ENCODE data around the gene MYL4. TPM values are rescaled to one million over a fixed set of nuclear protein-coding genes. Genes with fewer than 3 reads are reported as not detected.

Gene MYL4
- total RNA-seq, 1 experiment from 2014 or later, result 0.66 TPM

GRCh38 chr17:47239967-47240651 lies 31.0 kb downstream of the MYL4 start:
- no peak overlapping the region for H3K4ac ChIP-seq (ENCODE audit: low read depth, low read length)
- H3K4me2 ChIP-seq (ENCODE audit: insufficient read depth, insufficient read length, low read length), result no peak overlapping the region
- no peak overlapping the region for H3K9ac ChIP-seq (ENCODE audit: extremely low read depth, insufficient read length, low read length)
- no peaks in the 10 kb centered on the region for H3K9me3 ChIP-seq (ENCODE audit: control insufficient read depth, low read depth, low read length)
- TF ChIP-seq, protein P1, sequence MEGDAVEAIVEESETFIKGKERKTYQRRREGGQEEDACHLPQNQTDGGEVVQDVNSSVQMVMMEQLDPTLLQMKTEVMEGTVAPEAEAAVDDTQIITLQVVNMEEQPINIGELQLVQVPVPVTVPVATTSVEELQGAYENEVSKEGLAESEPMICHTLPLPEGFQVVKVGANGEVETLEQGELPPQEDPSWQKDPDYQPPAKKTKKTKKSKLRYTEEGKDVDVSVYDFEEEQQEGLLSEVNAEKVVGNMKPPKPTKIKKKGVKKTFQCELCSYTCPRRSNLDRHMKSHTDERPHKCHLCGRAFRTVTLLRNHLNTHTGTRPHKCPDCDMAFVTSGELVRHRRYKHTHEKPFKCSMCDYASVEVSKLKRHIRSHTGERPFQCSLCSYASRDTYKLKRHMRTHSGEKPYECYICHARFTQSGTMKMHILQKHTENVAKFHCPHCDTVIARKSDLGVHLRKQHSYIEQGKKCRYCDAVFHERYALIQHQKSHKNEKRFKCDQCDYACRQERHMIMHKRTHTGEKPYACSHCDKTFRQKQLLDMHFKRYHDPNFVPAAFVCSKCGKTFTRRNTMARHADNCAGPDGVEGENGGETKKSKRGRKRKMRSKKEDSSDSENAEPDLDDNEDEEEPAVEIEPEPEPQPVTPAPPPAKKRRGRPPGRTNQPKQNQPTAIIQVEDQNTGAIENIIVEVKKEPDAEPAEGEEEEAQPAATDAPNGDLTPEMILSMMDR (conservative IDR thresholded peaks at IDR 0.05), result no peak
- no peak overlapping the region for H2BK120ac ChIP-seq (ENCODE audit: low read depth, low read length, poor library complexity, severe bottlenecking)
- no peaks in the 10 kb centered on the region for H3K23me2 ChIP-seq (ENCODE audit: insufficient read length, low read depth, low read length, poor library complexity, severe bottlenecking)
- H2BK20ac ChIP-seq (ENCODE audit: low read depth, low read length, poor library complexity, severe bottlenecking), result no peak overlapping the region
- no peak overlapping the region for H4K8ac ChIP-seq (replicated peaks; ENCODE audit: insufficient read length, low read depth, low read length)
- Mint-ChIP-seq H3K27me3 (ENCODE audit: low read depth) (peaks cover 2% of the 10 kb centered on the region; the same call in 1 of the 2 replicates), H3K9me3 (no peaks in the 10 kb centered on the region; a peak in 1 of 5 replicates), H3K4me1 (no peaks in the 10 kb centered on the region), H3K4me3 (no peak overlapping the region), H3K27ac (no peak overlapping the region), H3K36me3 (ENCODE audit: insufficient read depth in 1 of 3, low read depth in 3 of 3) (no peaks in the 10 kb centered on the region)
- H4K5ac ChIP-seq (ENCODE audit: insufficient read length, low read depth, low read length), result no peak overlapping the region
- H3K4me1 ChIP-seq (ENCODE audit: insufficient read depth, low read length), result no peaks in the 10 kb centered on the region
- no peak overlapping the region for H2AFZ ChIP-seq (ENCODE audit: low read length)
- H3K23ac ChIP-seq (ENCODE audit: insufficient read length, low read depth, low read length), result no peak overlapping the region
- H3K27me3 ChIP-seq (ENCODE audit: insufficient read depth, low read length), result no peaks in the 10 kb centered on the region
- WGBS (ENCODE audit: extremely low coverage, insufficient read length, low lambda C conversion rate), result no CpG with 5 or more reads among the region's 3 CpGs
- no peak overlapping the region for H3K27ac ChIP-seq (ENCODE audit: insufficient read length, low read depth, low read length)
- DNase-seq, result no peak
- H4K91ac ChIP-seq (ENCODE audit: insufficient read length, low read depth, low read length), result no peak overlapping the region
- no peaks in the 10 kb centered on the region for H3K79me1 ChIP-seq (ENCODE audit: insufficient read depth, low read depth, low read length, poor library complexity, severe bottlenecking)
- no peaks in the 10 kb centered on the region for H3K79me2 ChIP-seq (ENCODE audit: insufficient read depth, low read length)
- no peak overlapping the region for H2AK5ac ChIP-seq (ENCODE audit: insufficient read length, low read length)
- no peak overlapping the region for H2BK15ac ChIP-seq (ENCODE audit: low read depth, low read length)
- no peaks in the 10 kb centered on the region for H4K20me1 ChIP-seq (ENCODE audit: control insufficient read depth, insufficient read depth, insufficient read length)
- H2BK12ac ChIP-seq (ENCODE audit: insufficient read length, low read depth, low read length), result no peak overlapping the region
- no peak overlapping the region for H2BK5ac ChIP-seq (ENCODE audit: insufficient read length, low read length)
- no peak overlapping the region for H3K18ac ChIP-seq (ENCODE audit: insufficient read length, low read depth, low read length)
- H3T11ph ChIP-seq (ENCODE audit: low read length), result no peak overlapping the region
- no peak overlapping the region for H3K56ac ChIP-seq (ENCODE audit: insufficient read length, low read depth, low read length)
- H3K14ac ChIP-seq (ENCODE audit: insufficient read depth, low read length), result no peak overlapping the region
